Left ventricle myocardium inferior (tissue), 1 donor: ENCODE data around the gene TGFBR3. TPM values are rescaled to one million over a fixed set of nuclear protein-coding genes. Genes with fewer than 3 reads are reported as not detected.

ENCODE experiments used
- DNase-seq: peaks from one replicate; pipeline ENCODE4 v3.0.0-alpha.2; 2020
- H3K27ac ChIP-seq: fragments of 200-600 bp; replicated peaks from 2 replicates; pipeline ENCODE4 v1.8.0; 2021
- H3K27me3 ChIP-seq: fragments of 200-600 bp; 2 replicates; pipeline ENCODE4 v1.8.0; 2021; ENCODE audit warnings: low read depth
- H3K36me3 ChIP-seq: fragments of 200-600 bp; 2 replicates; pipeline ENCODE4 v1.8.0; 2021
- H3K4me1 ChIP-seq: fragments of 200-600 bp; 2 replicates; pipeline ENCODE4 v1.8.0; 2021
- H3K4me3 ChIP-seq: fragments of 200-600 bp; 2 replicates; pipeline ENCODE4 v1.8.0; 2021; ENCODE audit warnings: mild to moderate bottlenecking, moderate library complexity
- H3K9me3 ChIP-seq: fragments of 200-600 bp; replicated peaks from 2 replicates; pipeline ENCODE4 v1.8.0; 2021
- CTCF ChIP-seq: fragments of 200-600 bp; IDR thresholded peaks from 2 replicates; pipeline ENCODE4 v1.8.0; 2021; ENCODE audit warnings: antibody characterized with exemption, mild to moderate bottlenecking, borderline replicate concordance
- intact Hi-C: fragments of 100-400 bp; cut with micrococcal nuclease; formaldehyde crosslinking; loops from one replicate; pipeline ENCODE4 v1.11.0; 2022
- total RNA-seq: library from RNA; stranded (reverse); fragmentation: NEBNext Ultra II Directional; extraction: Animal tissue kit (Norgen Biotek cat#: 25700); gene quantifications from one replicate; pipeline ENCODE4 v1.2.1, GENCODE V29; 2021
- donor health status: DM: no; HTN: yes; CAD: no; lungs with severe emphysema.

TGFBR3 gene
- total RNA-seq, 1 donor from 2014 or later = 24.6 TPM

GRCh38 chr1:91864017-91864700, 21.8 kb downstream of the TGFBR3 start:
- Histone ChIP-seq H3K4me1 (peaks cover 58% of the 10 kb centered on the region), H3K4me3 (no peak overlapping the region), H3K27me3 (no peaks in the 10 kb centered on the region), H3K27ac (peak overlapping the region; percentile 44), H3K36me3 (peaks cover 15% of the 10 kb centered on the region), H3K9me3 (no peaks in the 10 kb centered on the region)
- DNase-seq = no peak
- intact Hi-C loops = no loop called here
- TF ChIP-seq CTCF = no peak

- DNase-seq = no peak
- no peak for TF ChIP-seq CTCF
- H3K27ac ChIP-seq = no peak overlapping the region
- H3K9me3 ChIP-seq = no peaks in the 10 kb centered on the region
- peaks cover 55% of the 10 kb centered on the region for H3K4me1 ChIP-seq
- intact Hi-C loops = no loop called here
- no peaks in the 10 kb centered on the region for H3K27me3 ChIP-seq
- H3K36me3 ChIP-seq = peaks cover 15% of the 10 kb centered on the region
- H3K4me3 ChIP-seq = no peak overlapping the region
These were observed 22.5 kb downstream of the TGFBR3 start for GRCh38 chr1:91863498-91863897.

- H3K36me3 ChIP-seq = peaks cover 15% of the 10 kb centered on the region
- H3K9me3 ChIP-seq = no peaks in the 10 kb centered on the region
- H3K27ac ChIP-seq = no peak overlapping the region
- TF ChIP-seq CTCF = no peak
- H3K4me3 ChIP-seq = no peak overlapping the region
- H3K27me3 ChIP-seq = no peaks in the 10 kb centered on the region
- intact Hi-C loops = no loop called here
- DNase-seq = no peak
- H3K4me1 ChIP-seq = peaks cover 41% of the 10 kb centered on the region
These were observed 23.8 kb downstream of the TGFBR3 start for GRCh38 chr1:91862120-91862519.

- intact Hi-C loops = no loop called here
- TF ChIP-seq CTCF = no peak
- Histone ChIP-seq H3K4me1 (peaks cover 35% of the 10 kb centered on the region), H3K4me3 (no peak overlapping the region), H3K36me3 (peaks cover 15% of the 10 kb centered on the region), H3K27me3 (no peaks in the 10 kb centered on the region), H3K27ac (no peak overlapping the region), H3K9me3 (no peaks in the 10 kb centered on the region)
- no peak for DNase-seq
These were observed 28.3 kb downstream of the TGFBR3 start for GRCh38 chr1:91857557-91858239.

- intact Hi-C loops = no loop called here
- Histone ChIP-seq H3K27ac (no peak overlapping the region), H3K4me1 (peaks cover 39% of the 10 kb centered on the region), H3K4me3 (no peak overlapping the region), H3K36me3 (peaks cover 15% of the 10 kb centered on the region), H3K27me3 (no peaks in the 10 kb centered on the region), H3K9me3 (no peaks in the 10 kb centered on the region)
- DNase-seq = no peak
- TF ChIP-seq CTCF = no peak
These were observed 29.0 kb downstream of the TGFBR3 start for GRCh38 chr1:91856996-91857395.
